ENCODE data around the gene ATP12A.

ATP12A gene

DNA sequence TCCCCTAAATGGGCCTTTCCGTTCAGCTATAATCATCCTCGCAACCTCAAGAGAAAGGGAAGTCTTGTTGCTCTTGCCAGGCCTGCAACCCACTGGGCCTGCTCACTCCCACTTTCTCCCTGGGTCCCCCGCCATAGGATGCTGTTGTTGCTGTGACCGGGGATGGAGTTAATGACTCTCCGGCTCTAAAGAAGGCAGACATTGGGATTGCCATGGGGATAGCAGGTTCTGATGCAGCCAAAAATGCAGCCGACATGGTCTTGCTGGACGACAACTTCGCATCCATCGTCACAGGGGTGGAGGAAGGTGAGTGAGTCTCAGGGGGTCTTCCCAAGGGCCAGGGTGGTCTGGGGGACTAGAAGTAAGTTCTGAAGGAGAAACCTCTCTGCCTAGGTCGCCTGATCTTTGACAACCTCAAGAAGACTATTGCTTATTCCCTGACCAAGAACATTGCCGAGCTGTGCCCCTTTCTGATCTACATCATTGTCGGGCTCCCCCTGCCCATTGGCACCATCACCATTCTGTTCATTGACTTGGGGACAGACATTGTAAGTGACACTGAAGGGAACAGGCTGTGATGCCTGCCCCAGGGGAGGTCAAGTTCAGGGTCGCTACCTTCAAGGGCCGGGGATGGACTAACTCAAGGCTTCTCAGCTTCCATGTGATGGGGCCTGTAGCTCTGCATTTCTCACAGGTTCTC, 26.8 kb downstream of the ATP12A start:
- no peaks in the 10 kb centered on the region for H3K4me1 Mint-ChIP-seq
- no peaks in the 10 kb centered on the region for H3K9me3 Mint-ChIP-seq
- H3K27ac Mint-ChIP-seq = no peak overlapping the region
- no peaks in the 10 kb centered on the region for H3K36me3 Mint-ChIP-seq (ENCODE audit: low read depth)
- TF ChIP-seq, protein P1, sequence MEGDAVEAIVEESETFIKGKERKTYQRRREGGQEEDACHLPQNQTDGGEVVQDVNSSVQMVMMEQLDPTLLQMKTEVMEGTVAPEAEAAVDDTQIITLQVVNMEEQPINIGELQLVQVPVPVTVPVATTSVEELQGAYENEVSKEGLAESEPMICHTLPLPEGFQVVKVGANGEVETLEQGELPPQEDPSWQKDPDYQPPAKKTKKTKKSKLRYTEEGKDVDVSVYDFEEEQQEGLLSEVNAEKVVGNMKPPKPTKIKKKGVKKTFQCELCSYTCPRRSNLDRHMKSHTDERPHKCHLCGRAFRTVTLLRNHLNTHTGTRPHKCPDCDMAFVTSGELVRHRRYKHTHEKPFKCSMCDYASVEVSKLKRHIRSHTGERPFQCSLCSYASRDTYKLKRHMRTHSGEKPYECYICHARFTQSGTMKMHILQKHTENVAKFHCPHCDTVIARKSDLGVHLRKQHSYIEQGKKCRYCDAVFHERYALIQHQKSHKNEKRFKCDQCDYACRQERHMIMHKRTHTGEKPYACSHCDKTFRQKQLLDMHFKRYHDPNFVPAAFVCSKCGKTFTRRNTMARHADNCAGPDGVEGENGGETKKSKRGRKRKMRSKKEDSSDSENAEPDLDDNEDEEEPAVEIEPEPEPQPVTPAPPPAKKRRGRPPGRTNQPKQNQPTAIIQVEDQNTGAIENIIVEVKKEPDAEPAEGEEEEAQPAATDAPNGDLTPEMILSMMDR (IDR thresholded peaks at IDR 0.05; ENCODE audit: unreplicated experiment in 3 of 3) = no peak
- H3K4me3 Mint-ChIP-seq = no peak overlapping the region
- no peaks in the 10 kb centered on the region for H3K27me3 Mint-ChIP-seq (ENCODE audit: low read depth)

DNA sequence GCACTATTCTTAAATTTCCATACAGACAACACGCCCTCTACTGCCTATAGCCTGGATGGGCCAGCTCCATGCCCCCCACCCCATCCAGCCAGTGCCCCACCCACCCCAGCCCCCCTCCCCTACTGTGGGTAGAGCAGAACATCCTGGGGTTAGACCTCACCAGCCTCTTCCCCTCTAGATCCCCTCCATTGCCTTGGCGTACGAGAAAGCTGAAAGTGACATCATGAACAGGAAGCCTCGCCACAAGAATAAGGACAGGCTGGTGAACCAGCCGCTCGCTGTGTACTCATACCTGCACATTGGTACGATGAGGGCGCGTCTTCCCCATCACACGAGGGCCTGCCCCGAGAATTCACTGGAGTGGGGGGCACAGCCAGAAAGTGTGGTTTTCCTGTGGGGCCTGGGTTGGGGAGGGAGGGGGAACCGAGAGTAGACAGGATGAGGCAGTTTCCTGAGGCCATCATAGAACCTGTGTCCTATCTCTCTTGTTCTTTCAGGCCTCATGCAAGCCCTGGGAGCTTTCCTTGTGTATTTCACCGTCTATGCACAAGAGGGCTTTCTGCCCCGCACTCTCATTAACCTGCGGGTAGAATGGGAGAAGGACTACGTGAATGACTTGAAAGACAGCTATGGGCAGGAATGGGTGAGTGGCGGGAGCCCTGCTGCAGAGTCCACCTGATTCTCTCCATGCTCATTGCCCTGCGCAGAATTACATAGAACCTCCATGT, 29.1 kb downstream of the ATP12A start:
- no peak overlapping the region for H3K27ac Mint-ChIP-seq
- H3K36me3 Mint-ChIP-seq (ENCODE audit: low read depth) = no peaks in the 10 kb centered on the region
- peaks cover 3% of the 10 kb centered on the region for H3K27me3 Mint-ChIP-seq (ENCODE audit: low read depth)
- H3K4me1 Mint-ChIP-seq = no peaks in the 10 kb centered on the region
- TF ChIP-seq, protein P1 (IDR thresholded peaks at IDR 0.05; ENCODE audit: unreplicated experiment in 3 of 3) = no peak
- H3K4me3 Mint-ChIP-seq = no peak overlapping the region
- no peaks in the 10 kb centered on the region for H3K9me3 Mint-ChIP-seq

- Mint-ChIP-seq H3K27me3 (ENCODE audit: low read depth) (peaks cover 19% of the 10 kb centered on the region), H3K36me3 (ENCODE audit: low read depth) (no peaks in the 10 kb centered on the region)
These were observed 32.8 kb downstream of the ATP12A start for GRCh38 chr13:24713022-24713421.

GRCh38 chr13:24716011-24716410, 35.8 kb downstream of the ATP12A start:
- Mint-ChIP-seq H3K27ac (no peak overlapping the region), H3K36me3 (ENCODE audit: low read depth) (no peaks in the 10 kb centered on the region), H3K27me3 (ENCODE audit: low read depth) (peaks cover 23% of the 10 kb centered on the region), H3K9me3 (no peaks in the 10 kb centered on the region), H3K4me3 (no peak overlapping the region), H3K4me1 (no peaks in the 10 kb centered on the region)
- TF ChIP-seq, protein P1 (IDR thresholded peaks at IDR 0.05; ENCODE audit: unreplicated experiment in 3 of 3) = no peak

More at GRCh38 chr13:24713022-24713421, 32.8 kb downstream of the ATP12A start:
- no peak overlapping the region for H3K4me3 Mint-ChIP-seq
- no peak overlapping the region for H3K27ac Mint-ChIP-seq
- TF ChIP-seq, protein P1 (IDR thresholded peaks at IDR 0.05; ENCODE audit: unreplicated experiment in 3 of 3) = no peak
- no peaks in the 10 kb centered on the region for H3K4me1 Mint-ChIP-seq
- no peaks in the 10 kb centered on the region for H3K9me3 Mint-ChIP-seq

GRCh38 chr13:24716446-24716845, 36.2 kb downstream of the ATP12A start:
- no peaks in the 10 kb centered on the region for H3K36me3 Mint-ChIP-seq (ENCODE audit: low read depth)
- no peak overlapping the region for H3K4me3 Mint-ChIP-seq
- no peak overlapping the region for H3K27ac Mint-ChIP-seq
- no peaks in the 10 kb centered on the region for H3K9me3 Mint-ChIP-seq
- H3K4me1 Mint-ChIP-seq = no peaks in the 10 kb centered on the region
- H3K27me3 Mint-ChIP-seq (ENCODE audit: low read depth) = peaks cover 23% of the 10 kb centered on the region
- TF ChIP-seq, protein P1 (IDR thresholded peaks at IDR 0.05; ENCODE audit: unreplicated experiment in 3 of 3) = no peak
